ENCODE data around the gene MSRB3. TPM values are rescaled to one million over a fixed set of nuclear protein-coding genes. Genes with fewer than 3 reads are reported as not detected.
"Not testable (repeated sequence)": the region's sequence is repeated elsewhere in the genome, so short reads cannot be mapped to it uniquely, and the experiment has no call there.

The MSRB3 gene
- total RNA-seq, 1 experiment from 2014 or later = 40.6 TPM

- peak overlapping the region; percentile 93 for H3K4me3 ChIP-seq
- no peaks in the 10 kb centered on the region for H3K27me3 ChIP-seq
- H3K36me3 ChIP-seq = no peaks in the 10 kb centered on the region
- DNase-seq = peak; percentile 64
- H3K9me3 ChIP-seq = no peaks in the 10 kb centered on the region
These were observed 1.1 kb downstream of the MSRB3 start for GRCh38 chr12:65279369-65280112.

GRCh38 chr12:65280306-65280705 is 1.8 kb downstream of the MSRB3 start:
- Histone ChIP-seq H3K27me3 (no peaks in the 10 kb centered on the region), H3K9me3 (no peaks in the 10 kb centered on the region), H3K4me3 (peak overlapping the region; percentile 93; the same call in 1 of the 2 replicates), H3K36me3 (no peaks in the 10 kb centered on the region)
- DNase-seq = no peak

GRCh38 chr12:65282840-65283239 is 4.4 kb downstream of the MSRB3 start:
- Histone ChIP-seq H3K4me3 (no peak overlapping the region), H3K27me3 (no peaks in the 10 kb centered on the region), H3K9me3 (no peaks in the 10 kb centered on the region), H3K36me3 (no peaks in the 10 kb centered on the region)
- no peak for DNase-seq

- H3K9me3 ChIP-seq, H3K27me3 ChIP-seq, H3K4me3 ChIP-seq, DNase-seq, H3K36me3 ChIP-seq: not testable (repeated sequence)
These were observed 7.0 kb downstream of the MSRB3 start for GRCh38 chr12:65285532-65285931.

- no peak for DNase-seq
- Histone ChIP-seq H3K36me3 (no peaks in the 10 kb centered on the region), H3K9me3 (no peaks in the 10 kb centered on the region), H3K27me3 (no peaks in the 10 kb centered on the region), H3K4me3 (no peak overlapping the region)
These were observed 8.9 kb downstream of the MSRB3 start for GRCh38 chr12:65287426-65287825.

- Histone ChIP-seq H3K36me3 (no peaks in the 10 kb centered on the region), H3K27me3 (no peaks in the 10 kb centered on the region), H3K4me3 (no peak overlapping the region), H3K9me3 (no peaks in the 10 kb centered on the region)
- DNase-seq = no peak
These were observed 13.8 kb downstream of the MSRB3 start for GRCh38 chr12:65292241-65292640.

- Histone ChIP-seq H3K36me3 (no peaks in the 10 kb centered on the region), H3K9me3 (no peaks in the 10 kb centered on the region), H3K27me3 (no peaks in the 10 kb centered on the region), H3K4me3 (no peak overlapping the region)
- DNase-seq = no peak
These were observed 15.3 kb downstream of the MSRB3 start for GRCh38 chr12:65293735-65294134.

- Histone ChIP-seq H3K36me3 (no peaks in the 10 kb centered on the region), H3K27me3 (no peaks in the 10 kb centered on the region)
- DNase-seq = no peak
These were observed 16.3 kb downstream of the MSRB3 start for GRCh38 chr12:65294641-65295262.

GRCh38 chr12:65296508-65297265 is 18.2 kb downstream of the MSRB3 start:
- Histone ChIP-seq H3K4me3 (no peak overlapping the region), H3K36me3 (no peaks in the 10 kb centered on the region), H3K27me3 (no peaks in the 10 kb centered on the region), H3K9me3 (no peaks in the 10 kb centered on the region)
- DNase-seq = no peak

More at GRCh38 chr12:65294641-65295262, 16.3 kb downstream of the MSRB3 start:
- Histone ChIP-seq H3K4me3 (no peak overlapping the region), H3K9me3 (no peaks in the 10 kb centered on the region)

- Histone ChIP-seq H3K36me3 (no peaks in the 10 kb centered on the region), H3K9me3 (no peaks in the 10 kb centered on the region), H3K27me3 (no peaks in the 10 kb centered on the region), H3K4me3 (no peak overlapping the region)
- no peak for DNase-seq
These were observed 21.6 kb downstream of the MSRB3 start for GRCh38 chr12:65300097-65300496.

- Histone ChIP-seq H3K36me3 (no peaks in the 10 kb centered on the region), H3K4me3 (no peak overlapping the region), H3K9me3 (no peaks in the 10 kb centered on the region), H3K27me3 (no peaks in the 10 kb centered on the region)
- no peak for DNase-seq
These were observed 22.3 kb downstream of the MSRB3 start for GRCh38 chr12:65300679-65301349.

GRCh38 chr12:65302891-65303290 is 24.4 kb downstream of the MSRB3 start:
- DNase-seq = no peak
- H3K9me3 ChIP-seq = no peaks in the 10 kb centered on the region
- no peaks in the 10 kb centered on the region for H3K27me3 ChIP-seq
- H3K4me3 ChIP-seq = no peak overlapping the region
- no peaks in the 10 kb centered on the region for H3K36me3 ChIP-seq

GRCh38 chr12:65305346-65305950 is 27.0 kb downstream of the MSRB3 start:
- DNase-seq = no peak
- Histone ChIP-seq H3K4me3 (no peak overlapping the region), H3K27me3 (no peaks in the 10 kb centered on the region), H3K36me3 (0 out of 2 replicates have a peak, but pooled peaks cover 2% of the 10 kb centered on the region), H3K9me3 (no peaks in the 10 kb centered on the region)

- Histone ChIP-seq H3K36me3 (0 out of 2 replicates have a peak, but pooled peaks cover 2% of the 10 kb centered on the region), H3K4me3 (no peak overlapping the region), H3K9me3 (no peaks in the 10 kb centered on the region), H3K27me3 (no peaks in the 10 kb centered on the region)
- no peak for DNase-seq
These were observed 28.1 kb downstream of the MSRB3 start for GRCh38 chr12:65306366-65307168.

GRCh38 chr12:65307169-65307501 is 28.7 kb downstream of the MSRB3 start:
- Histone ChIP-seq H3K36me3 (0 out of 2 replicates have a peak, but pooled peaks cover 2% of the 10 kb centered on the region), H3K4me3 (no peak overlapping the region), H3K9me3 (no peaks in the 10 kb centered on the region), H3K27me3 (no peaks in the 10 kb centered on the region)
- no peak for DNase-seq

GRCh38 chr12:65308006-65308405 is 29.5 kb downstream of the MSRB3 start:
- 0 out of 2 replicates have a peak, but pooled peaks cover 2% of the 10 kb centered on the region for H3K36me3 ChIP-seq
- no peaks in the 10 kb centered on the region for H3K27me3 ChIP-seq
- no peak overlapping the region for H3K4me3 ChIP-seq
- H3K9me3 ChIP-seq = no peaks in the 10 kb centered on the region
- DNase-seq = no peak

Measured in MG63 (cell line).